Stimulated activated CD8-positive, alpha-beta memory T cell treated with anti-CD3 and anti-CD28 coated beads, Interleukin-12 subunit alpha, Interleukin-12 subunit beta, amount 100 ng/mL, for 1 hour (primary cell): ENCODE measurements around the gene STRN3.
"Not testable (repeated sequence)": the region's sequence is repeated elsewhere in the genome, so short reads cannot be mapped to it uniquely, and the experiment has no call there.

Source experiments
- DNase-seq: peaks from one replicate; pipeline ENCODE4 v3.0.0-alpha.2; 2020; ENCODE audit warnings: low read depth

The STRN3 gene, protein sequence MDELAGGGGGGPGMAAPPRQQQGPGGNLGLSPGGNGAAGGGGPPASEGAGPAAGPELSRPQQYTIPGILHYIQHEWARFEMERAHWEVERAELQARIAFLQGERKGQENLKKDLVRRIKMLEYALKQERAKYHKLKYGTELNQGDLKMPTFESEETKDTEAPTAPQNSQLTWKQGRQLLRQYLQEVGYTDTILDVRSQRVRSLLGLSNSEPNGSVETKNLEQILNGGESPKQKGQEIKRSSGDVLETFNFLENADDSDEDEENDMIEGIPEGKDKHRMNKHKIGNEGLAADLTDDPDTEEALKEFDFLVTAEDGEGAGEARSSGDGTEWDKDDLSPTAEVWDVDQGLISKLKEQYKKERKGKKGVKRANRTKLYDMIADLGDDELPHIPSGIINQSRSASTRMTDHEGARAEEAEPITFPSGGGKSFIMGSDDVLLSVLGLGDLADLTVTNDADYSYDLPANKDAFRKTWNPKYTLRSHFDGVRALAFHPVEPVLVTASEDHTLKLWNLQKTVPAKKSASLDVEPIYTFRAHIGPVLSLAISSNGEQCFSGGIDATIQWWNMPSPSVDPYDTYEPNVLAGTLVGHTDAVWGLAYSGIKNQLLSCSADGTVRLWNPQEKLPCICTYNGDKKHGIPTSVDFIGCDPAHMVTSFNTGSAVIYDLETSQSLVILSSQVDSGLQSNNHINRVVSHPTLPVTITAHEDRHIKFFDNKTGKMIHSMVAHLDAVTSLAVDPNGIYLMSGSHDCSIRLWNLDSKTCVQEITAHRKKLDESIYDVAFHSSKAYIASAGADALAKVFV

DNA sequence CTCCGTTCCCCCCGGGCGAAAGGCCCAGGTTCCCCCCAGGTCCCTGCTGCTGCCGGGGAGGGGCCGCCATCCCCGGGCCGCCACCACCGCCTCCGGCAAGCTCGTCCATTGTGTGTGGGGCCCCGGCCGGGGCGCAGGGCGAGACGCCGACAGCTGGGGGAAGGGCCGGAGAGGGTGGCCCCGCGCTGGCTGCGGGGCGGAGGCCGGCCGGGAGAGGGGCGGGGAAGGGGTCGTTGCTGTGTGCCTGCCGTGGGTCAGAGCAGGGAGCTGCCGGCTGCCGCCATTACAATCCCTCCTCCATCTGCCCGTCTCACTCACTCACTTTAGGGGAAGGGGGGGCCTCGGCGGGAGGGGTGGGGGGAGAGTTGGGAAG, at the start of gene STRN3:
STRN3 (minus strand) TSS at position 303 of the 373 bp plus-strand sequence; CDS start at position 109, 194 bp downstream.
- no peak for DNase-seq

DNA sequence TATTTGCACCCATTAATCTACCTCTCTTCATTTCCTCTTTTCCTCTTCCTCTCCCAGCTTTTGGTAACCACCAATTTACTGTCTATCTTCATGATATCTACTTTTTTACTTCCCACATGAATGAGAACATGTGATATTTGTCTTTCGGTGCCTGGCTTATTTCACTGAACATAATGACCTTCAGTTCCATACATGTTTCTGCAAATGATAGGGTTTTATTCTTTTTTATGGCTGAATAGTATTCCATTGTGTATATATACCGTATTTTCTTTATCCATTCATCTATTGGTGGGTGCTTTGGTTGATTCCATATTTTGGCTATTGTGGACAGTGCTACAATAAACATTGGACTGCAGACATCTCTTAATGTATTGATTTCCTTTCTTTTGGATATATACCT, 49.0 kb upstream of the STRN3 start:
- DNase-seq: no peak

DNA sequence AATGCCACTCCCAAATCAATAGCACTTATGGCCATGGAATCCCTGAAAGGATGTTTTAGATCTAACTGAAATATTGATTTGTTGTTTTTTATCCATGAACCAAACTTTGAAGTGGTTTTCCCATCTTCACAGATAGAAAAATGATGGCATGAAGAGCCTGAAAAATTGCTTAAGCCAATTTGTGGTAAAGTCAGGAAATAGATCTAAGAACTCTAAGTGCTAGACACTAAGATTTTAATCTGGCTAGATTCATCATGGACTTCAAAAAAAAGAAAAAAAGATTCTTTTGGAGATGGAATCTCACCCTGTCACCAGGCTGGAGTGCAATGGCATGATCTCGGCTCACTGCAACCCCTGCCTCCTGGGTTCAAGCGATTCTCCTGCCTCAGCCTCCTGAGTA, 45.0 kb upstream of the STRN3 start:
- no peak for DNase-seq

DNA sequence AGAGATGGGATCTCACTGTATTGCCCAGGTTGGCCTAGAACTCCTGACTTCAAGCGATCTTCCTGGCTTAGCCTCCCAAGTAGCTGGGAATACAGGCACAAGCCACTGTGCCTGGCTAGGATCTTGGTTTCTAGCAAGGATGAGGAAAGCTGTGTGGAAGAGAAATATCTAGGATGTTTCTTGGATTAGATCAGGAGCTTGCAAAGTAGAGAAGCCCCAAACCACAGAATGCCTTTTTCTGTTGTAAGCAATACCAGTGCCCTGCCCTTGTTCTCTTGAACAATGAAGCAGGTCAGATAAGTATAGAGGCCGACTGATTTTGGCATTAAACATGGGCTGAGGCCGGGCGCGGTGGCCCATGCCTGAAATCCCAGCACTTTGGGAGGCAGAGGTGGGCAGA, 44.3 kb upstream of the STRN3 start:
- no peak for DNase-seq

GRCh38 chr14:31069343-31069742, 43.2 kb upstream of the STRN3 start:
- no peak for DNase-seq

- DNase-seq: no peak
Measured at GRCh38 chr14:31068235-31068634, 42.1 kb upstream of the STRN3 start.

DNA sequence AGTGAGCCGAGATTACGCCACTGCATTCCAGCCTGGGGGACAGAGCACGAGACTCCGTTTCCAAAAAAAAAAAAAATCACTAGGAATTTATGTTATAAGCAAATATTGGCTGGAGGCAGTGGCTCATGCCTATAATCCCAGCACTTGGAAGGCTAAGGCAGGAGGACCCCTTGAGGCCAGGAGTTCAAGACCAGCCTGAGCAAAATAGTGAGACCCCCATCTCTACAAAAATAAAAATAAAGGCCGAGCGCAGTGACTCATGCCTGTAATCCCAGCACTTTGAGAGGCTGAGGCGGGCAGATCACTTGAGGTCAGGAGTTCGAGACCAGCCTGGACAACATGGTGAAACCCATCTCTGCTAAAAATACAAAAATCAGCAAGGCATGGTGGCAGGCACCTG, 36.7 kb upstream of the STRN3 start:
- DNase-seq: not testable (repeated sequence)

DNA sequence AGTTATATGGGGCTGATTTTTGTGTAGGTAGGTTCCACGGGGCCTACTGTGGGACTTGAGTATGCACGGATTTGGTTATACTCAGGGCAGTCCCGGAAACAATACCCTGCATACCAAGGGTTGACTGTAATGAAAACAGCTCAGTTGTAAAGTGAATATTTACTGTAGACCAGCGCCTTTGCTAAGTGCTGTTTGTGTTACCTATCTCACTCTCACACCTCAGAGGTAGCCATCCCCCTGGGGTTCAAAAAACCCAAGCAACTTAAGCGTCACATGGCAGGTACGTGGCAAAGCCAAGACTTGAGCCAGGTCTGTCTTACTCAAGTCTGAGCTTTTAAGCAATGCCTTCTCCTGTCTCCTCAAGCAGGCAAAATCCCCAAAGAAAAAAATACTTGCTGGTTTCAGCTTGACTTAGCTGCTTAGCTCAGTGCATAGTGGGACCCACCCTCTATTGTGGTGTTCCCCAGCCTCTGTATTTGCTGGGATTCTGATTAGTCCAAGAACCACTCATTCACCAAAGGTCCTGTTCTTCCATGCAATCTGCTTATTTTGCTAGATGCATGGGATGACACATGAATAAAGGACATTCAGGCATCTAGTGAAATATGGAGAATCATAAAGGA, 34.2 kb upstream of the STRN3 start:
- no peak for DNase-seq

DNA sequence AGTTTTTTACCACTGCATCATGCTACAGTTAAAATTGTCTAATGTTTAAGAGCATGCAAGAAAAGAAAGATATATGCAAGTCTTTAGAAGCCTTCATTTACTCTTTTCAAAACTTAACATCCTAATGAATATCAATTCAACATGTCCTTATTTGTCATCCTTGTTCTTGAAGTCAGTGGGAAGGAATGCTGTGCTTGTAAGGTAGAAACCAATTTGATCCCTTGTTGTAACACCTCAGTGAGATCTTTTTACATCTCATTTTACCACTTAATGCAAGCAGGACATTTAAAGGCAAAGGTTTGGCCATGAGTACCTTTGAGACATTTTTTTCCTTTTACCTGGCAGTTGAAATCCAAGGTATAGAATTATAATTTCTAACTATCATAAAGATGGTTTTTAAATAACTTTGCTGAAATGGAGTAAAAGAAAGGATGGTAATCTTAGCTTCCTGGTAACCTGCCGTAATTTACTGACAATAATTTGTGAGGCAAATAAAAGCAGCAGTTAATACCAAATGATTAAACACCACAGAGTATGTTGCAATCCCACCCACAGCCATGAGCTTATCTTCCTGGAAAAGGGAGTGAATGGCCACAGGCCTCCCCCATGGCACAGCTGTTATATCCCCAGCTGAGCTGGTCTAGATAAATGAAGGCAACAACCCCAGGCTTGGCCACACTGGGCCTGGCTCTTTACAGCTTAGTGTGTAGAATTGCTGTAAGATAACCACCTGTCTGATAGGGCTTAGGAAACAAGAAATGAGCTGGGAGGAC, 33.2 kb upstream of the STRN3 start:
- DNase-seq: no peak

DNA sequence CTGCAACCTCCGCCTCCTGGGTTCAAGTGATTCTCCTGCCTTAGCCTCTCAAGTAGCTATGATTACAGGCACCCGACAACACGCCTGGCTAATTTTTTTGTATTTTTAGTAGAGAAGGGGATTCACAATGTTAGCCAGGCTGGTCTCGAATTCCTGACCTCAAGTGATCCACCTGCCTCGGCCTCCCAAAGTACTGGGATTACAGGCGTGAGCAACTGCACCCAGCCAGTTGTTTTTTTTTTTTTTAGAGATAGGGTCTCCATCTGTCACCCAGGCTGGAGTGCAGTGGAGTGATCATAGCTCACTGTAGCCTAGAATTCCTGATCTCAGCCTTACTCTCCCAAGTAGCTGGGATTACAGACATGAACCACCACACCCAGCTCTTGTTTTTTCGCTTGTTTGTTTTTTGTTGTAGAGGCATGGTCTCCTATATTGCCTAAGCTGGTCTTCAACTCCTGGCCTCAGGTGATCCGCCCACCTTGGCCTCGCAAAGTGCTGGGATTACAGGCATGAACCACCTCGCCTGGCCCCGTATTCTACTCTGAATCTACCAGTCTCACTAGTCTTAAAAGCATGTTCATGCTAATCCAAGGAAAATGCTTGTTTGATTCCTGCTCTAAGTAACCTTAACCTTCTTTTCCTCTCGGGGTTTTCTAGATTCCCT, 31.7 kb upstream of the STRN3 start:
- no peak for DNase-seq

GRCh38 chr14:31057035-31057434, 30.9 kb upstream of the STRN3 start:
- no peak for DNase-seq

DNA sequence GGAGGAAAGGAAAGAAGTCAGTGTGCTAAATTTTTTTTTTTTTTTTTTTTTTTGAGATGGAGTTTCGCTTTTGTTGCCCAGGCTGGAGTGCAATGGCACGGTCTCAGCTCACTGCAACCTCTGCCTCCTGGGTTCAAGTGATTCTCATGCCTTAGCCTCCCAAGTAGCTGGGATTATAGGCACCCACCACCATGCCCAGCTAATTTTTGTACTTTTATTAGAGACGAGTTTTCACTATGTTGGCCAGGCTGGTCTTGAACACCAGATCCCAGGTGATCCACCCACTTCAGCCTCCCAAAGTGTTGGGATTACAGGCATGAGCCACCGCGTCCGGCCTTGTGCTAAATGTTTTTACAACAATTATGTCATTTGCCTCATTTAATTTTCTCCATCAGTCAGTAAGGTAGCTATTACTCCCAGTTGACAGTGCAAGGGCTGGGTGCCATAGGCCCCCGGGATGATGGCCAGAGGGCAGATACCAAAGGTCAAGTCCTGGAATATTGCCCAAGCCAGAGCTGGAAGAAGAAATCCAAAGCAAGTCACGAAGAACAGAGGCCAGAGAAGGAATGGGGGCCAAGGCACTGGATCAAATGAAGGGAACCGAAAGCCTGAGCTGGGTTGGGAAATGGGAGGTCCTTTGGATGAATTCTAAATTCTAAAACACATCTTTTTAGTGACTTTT, 26.9 kb upstream of the STRN3 start:
- DNase-seq: not testable (repeated sequence)

- no peak for DNase-seq
Measured at GRCh38 chr14:31051511-31051910, 25.3 kb upstream of the STRN3 start.

DNA sequence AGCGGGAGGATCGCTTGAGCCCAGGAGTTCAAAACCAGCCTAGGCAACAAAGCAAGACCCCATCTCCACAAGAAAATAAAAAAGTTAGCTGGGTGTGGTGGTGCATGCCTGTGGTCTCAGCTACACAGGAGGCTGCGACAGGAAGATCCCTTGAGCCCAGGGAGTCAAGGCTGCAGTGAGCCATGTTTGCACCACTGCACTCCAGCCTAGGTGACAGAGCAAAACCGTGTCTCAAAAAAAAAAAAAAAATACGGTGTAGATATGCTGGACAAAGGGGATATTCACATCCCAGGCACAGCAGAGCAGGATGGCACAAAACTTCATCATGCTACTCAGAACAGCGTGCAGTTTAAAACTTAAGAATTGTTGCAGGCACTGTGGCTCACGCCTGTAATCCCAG, 24.8 kb upstream of the STRN3 start:
- no peak for DNase-seq

DNA sequence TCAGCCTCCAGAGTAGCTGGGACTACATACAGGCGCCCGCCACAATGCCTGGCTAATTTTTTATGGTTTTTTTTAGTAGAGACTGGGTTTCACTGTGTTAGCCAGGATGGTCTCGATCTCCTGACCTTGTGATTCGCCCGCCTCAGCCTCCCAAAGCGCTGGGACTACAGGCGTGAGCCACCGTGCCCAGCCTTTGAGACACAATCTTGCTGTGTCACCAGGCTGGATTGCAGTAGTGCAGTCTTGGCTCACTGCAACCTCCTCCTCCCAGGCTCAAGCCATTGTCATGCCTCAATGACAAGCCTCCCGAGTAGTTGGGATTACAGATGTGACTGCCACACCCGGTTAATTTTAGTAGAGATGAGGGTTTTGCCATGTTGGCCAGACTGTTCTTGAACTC, 21.3 kb upstream of the STRN3 start:
- no peak for DNase-seq

DNA sequence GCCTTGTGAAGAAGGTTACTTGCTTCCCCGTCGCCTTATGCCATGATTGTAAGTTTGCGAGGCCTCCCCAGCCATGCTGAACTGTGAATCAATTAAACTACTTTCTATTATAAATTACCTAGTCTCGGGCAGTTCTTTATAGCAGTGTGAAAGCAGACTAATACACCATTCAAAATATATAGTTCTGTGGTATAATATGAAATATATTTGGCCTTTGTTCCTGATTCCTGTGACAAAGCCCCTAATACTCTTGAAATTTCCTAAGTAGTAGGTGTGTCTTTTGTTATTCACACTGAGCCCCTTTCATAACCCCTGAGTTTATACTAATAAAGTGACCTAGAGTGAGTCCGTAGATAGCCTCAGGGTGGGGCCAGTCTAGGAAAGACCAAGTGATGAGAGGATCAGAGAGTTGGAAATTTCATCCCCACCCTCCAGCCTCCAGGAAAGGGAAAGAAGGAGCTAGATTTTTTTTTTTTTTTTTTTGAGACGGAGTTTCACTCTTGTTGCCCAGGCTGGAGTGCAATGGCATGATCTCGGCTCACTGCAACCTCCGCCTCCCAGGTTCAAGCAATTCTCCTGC, 19.4 kb upstream of the STRN3 start:
- DNase-seq: no peak

DNA sequence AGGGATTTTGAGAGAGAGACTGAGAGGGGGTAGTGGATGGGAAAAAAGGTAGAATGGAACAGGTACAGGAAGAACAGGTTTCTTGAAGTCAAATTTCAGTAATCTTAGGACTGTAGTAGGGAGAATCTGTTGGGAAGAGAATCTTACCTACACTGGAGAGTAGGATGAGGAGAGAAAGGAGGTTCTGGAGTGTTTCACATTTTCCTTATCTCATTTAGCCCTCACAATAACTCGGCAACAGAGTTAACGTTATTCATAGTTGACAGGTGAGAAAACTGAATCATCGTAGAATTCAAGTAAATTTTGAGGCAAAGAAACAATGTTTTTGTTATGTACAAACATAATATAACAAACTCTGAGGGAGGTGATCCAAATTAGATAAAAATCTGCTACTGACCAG, 17.2 kb upstream of the STRN3 start:
- no peak for DNase-seq

- DNase-seq: not testable (repeated sequence)
Measured at GRCh38 chr14:31042893-31043292, 16.7 kb upstream of the STRN3 start.

- DNase-seq: no peak
Measured at GRCh38 chr14:31042300-31042699, 16.1 kb upstream of the STRN3 start.

DNA sequence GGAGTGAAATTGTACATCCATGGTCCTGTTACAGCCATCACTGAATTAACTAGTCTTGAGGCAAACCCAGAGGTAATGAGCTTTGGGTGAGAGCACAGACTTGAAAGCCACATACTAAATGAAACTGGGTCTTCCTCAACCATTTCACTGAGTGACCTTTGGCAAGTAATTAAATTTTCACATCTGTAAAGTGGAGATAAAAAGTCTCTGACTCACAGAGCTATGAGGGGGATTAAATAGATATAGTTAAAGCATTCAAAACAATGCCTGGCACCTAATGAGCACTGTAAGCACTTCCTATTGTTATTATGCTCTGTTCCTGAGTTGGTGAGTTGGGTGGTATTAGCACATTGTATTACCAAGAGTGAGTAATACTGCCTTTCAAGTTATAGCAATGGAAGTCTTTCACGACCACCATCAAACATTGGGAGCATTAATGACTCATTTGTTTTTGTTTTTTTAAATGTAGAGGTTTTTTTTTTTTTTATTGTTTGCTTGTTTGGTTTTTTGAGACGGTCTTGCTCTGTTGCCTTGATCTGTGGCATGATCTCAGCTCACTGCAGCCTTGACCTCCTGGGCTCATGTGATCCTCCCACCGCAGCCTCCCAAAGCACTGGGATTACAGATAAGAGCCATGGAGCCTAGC, 12.5 kb upstream of the STRN3 start:
- DNase-seq: no peak
